Loucy (cell line): ENCODE measurements around the gene IGF2BP2.

Experiments
- CTCF ChIP-seq: fragments of 200-600 bp; sonication (generic); conservative IDR thresholded peaks from 2 replicates; pipeline ENCODE4 v1.5.1; 2014; ENCODE audit warnings: mild to moderate bottlenecking, antibody characterized with exemption, low read length
- EZH2phosphoT487 ChIP-seq: fragments of 200-600 bp; IDR thresholded peaks from 2 replicates; pipeline ENCODE4 v1.6.1; 2018; ENCODE audit warnings: antibody characterized with exemption, mild to moderate bottlenecking, moderate library complexity, borderline replicate concordance

- no peak for TF ChIP-seq CTCF
- TF ChIP-seq EZH2phosphoT487: no peak
Observed at GRCh38 chr3:185758912-185759311, 65.9 kb downstream of the IGF2BP2 start.
